ENCODE measurements around the gene FDXR.

The FDXR gene

DNA sequence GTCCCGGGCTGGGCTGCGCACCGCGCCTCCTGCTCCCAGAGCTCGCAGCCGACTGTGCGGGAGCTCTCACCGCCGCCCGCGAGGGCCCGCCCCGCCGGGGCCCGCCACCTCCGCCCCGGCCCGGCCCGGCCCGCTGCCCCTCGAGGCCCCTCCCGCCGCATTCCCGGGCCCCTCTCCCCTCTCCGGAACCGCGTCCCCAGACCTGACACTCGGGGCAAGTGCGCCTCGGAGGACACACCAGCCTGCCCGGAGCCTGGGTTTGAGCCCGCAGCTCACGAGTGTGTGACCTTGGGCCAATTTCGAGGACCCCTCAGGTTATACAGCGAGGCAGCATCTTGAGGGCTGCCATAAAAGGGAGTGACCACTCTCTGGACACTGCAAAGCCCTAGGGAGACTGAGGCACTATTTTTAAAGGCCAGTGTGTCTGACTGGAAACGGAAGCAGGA is 11.1 kb downstream of the FDXR start:
- no peak overlapping the region for H3K4me3 ChIP-seq
- H3K27ac ChIP-seq, result no peak overlapping the region

DNA sequence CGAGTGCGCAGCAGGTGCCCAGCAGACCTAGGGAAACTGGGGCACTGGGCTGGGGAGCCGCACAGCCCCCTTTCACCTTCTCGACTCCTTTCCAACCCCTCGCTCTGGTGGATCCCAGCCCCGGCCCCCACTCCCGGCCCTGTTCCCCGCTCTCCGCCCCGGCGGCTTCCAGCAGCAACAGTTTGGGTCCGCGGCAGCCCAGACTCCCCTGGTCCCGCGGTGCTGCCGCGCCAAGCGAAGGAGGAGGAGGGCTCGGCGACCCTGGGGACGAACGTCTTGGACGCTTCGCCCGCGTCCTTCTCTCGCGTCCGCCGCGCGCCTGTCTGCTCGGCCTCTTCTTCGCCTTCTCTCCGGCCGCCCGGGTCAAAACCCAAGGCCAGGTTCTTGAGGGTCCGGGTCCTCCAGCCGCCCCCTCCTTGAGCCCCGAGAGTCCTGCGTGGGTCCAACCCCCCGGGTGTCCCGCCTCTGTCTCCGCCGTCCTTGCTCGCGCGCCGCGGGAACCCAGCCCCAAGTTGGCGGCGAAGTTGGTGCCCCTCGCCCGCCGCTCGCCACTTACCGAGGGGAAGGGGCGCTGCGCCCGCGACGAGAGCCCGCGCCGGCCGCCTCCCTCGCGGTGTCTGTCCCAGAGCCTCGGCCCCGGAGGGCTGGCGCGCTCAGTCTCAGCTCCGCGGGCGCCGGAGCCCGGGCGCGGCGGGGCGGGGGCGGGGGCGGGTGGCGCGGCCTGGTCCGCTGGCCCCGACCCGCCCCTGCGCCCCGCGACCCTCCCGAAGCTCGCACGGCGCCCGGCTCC is 11.7 kb downstream of the FDXR start:
- Histone ChIP-seq H3K4me3 (peak overlapping the region in 2 of 7 experiments; percentile 7 to 22), H3K27ac (no peak overlapping the region)

- Histone ChIP-seq H3K27ac (no peak overlapping the region), H3K4me3 (peak overlapping the region in 1 of 7 experiments; percentile 22)
These were observed 12.4 kb downstream of the FDXR start for GRCh38 chr17:74860229-74860871.

DNA sequence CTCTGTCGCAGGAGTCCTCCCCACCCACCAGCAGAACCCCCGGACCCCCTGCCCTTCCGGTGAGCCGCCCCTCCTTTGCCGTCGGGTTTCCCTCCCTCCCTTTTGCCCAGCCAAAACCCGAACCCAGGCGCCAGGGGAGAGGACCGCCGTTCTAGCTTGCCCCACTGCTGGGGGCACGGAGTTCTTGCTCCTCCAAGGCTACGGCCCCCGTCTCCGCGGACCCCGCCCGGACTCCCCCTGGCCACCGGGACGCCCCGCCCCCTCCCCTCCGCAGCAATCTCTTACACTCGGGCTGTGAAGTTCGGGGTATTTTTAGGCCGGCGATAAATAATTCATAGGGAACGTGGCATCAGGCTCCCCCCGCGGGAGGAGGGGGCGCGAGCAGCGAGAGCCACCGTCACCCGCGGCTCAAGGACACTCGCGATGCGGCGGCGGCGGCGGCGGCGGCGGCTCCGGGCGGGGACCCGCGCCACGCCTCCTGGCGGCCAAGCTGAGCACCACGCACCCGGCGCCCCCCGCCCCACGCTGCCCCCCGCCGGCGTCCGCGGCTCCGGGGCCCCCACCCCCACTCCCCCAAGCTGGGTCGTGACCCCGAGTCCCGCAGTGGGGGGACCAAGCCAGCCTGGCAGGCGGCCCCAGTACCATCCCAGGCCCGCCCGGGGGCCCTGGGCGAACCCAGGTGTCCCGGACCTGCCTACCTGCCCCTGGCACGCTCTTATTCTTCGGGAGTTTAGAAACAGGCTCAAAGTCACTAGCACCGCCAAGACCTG is 13.2 kb downstream of the FDXR start, which contains the start of gene GRIN2C:
Gene GRIN2C, minus strand, starts transcription at position 427 of the 770 bp plus-strand sequence. CDS start 4,793 bp downstream, outside the sequence.
- H3K27ac ChIP-seq, result no peak within 1 kb of the TSS
- H3K4me3 ChIP-seq, result peak within 1 kb of the TSS in 2 of 7 experiments; percentile 2 to 22

DNA sequence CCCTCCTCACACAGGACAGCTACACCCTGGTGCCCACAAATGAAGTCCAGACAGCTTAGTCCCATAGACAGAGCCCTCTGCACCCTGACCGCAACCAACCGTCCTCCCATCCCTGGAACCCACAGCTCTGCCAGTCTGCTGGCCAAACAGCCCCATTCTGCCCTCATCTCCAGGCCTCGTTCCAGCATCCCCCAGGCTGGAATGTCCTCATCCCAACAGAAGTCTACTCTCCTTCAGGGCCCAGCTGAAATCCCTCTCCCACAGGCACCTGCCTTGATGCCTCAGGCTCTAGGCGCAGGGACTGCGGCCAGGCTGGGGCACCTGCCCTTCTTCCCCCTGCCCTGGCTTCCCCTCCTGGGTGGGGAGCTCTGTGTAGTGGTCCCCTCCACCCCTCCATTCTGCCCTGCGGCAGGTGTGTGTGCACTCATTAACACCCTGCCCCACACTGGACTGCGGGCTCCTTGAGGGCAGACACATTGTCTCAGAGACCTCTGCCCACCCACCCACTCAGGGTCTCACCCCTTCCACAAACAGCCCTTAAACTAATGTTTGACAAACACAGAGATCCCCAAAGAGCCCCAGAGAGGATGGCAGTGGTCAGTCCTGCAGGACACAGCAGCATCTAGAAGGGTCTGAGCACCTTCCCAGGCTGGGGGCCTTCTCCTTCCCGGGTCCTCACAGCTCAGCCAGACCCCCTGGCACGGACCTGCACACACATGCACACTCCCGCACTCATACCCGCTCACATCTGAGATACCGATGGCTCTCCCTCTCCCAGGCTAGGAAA is 13.9 kb downstream of the FDXR start:
- peak overlapping the region in 1 of 7 experiments; percentile 2 for H3K4me3 ChIP-seq
- H3K27ac ChIP-seq, result no peak overlapping the region

DNA sequence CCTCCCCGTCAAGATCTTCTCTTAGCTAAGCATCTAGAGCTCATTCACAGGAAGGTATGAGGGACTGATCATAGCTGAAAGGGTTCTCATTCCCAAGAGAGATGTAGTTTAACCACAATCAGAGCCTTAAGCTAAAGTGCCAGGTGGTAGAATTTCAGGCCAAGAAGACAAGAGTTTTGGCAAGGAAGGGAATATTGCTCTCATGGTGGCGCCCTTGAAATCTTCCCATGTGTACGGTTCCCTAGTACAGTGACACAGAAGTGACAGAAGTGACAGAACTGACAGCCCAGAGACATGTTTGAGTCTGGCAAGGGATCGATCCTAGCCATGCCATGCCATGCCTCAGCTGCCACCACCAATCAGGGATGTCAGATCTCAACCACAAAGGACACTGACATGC is 15.6 kb downstream of the FDXR start:
- H3K27ac ChIP-seq, result no peak overlapping the region

DNA sequence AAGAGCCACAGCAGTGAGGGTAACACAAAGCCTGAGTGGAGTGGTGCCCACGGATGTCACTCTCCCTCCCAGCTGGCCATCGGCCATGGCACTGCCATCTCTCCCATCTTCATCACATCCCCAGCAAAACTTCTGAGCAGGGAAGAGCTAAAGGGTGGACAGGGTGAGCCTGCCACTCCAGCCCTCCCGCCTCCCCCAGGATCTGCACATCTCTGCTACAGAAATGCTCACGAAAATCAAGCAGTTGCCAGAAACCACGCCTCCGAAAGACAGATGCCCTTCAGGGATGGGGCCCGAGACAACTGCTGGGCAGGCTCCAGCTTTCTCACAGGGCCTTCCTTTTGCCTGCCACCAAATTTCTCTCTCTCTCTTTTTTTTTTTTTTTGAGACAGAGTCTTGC is 16.7 kb downstream of the FDXR start:
- Histone ChIP-seq H3K27ac (no peak overlapping the region), H3K4me3 (no peak overlapping the region)

More for the DNA sequence above, 15.6 kb downstream of the FDXR start:
- no peak overlapping the region for H3K4me3 ChIP-seq

GRCh38 chr17:74855323-74855722 is 17.5 kb downstream of the FDXR start:
- H3K27ac ChIP-seq, result no peak overlapping the region
- H3K4me3 ChIP-seq, result no peak overlapping the region

- Histone ChIP-seq H3K4me3 (no peak overlapping the region), H3K27ac (no peak overlapping the region)
These were observed 18.0 kb downstream of the FDXR start for GRCh38 chr17:74854792-74855191.

- H3K27ac ChIP-seq, result no peak overlapping the region
- H3K4me3 ChIP-seq, result no peak overlapping the region
These were observed 19.1 kb downstream of the FDXR start for GRCh38 chr17:74853669-74854068.

GRCh38 chr17:74853048-74853397 is 19.8 kb downstream of the FDXR start:
- H3K4me3 ChIP-seq, result no peak overlapping the region

GRCh38 chr17:74852237-74853047 is 20.4 kb downstream of the FDXR start:
- Histone ChIP-seq H3K27ac (no peak overlapping the region), H3K4me3 (no peak overlapping the region)

More at GRCh38 chr17:74853048-74853397, 19.8 kb downstream of the FDXR start:
- no peak overlapping the region for H3K27ac ChIP-seq

GRCh38 chr17:74851612-74852236 is 21.1 kb downstream of the FDXR start:
- Histone ChIP-seq H3K4me3 (no peak overlapping the region), H3K27ac (no peak overlapping the region)

DNA sequence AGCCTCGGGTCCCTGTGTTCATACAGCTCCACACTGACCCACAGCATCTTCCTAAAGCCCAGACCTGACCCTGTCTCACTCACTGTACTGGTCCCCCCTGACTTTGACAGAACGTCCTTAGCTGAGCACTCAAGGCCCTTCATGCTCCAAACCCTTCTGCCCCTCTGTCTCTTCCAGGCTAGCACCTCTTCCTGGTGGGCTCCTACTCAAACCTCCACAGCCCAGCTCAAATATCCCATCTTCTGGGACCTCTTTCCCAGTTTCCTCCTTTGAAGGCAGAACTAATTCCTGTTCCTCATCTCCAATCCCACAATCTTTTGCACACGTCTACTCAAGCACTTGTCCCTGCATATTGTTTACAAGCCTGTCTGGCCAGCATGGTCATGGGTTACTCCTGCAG is 21.9 kb downstream of the FDXR start:
- Histone ChIP-seq H3K27ac (no peak overlapping the region), H3K4me3 (no peak overlapping the region)

GRCh38 chr17:74850310-74850709 is 22.5 kb downstream of the FDXR start:
- Histone ChIP-seq H3K4me3 (no peak overlapping the region), H3K27ac (no peak overlapping the region)

DNA sequence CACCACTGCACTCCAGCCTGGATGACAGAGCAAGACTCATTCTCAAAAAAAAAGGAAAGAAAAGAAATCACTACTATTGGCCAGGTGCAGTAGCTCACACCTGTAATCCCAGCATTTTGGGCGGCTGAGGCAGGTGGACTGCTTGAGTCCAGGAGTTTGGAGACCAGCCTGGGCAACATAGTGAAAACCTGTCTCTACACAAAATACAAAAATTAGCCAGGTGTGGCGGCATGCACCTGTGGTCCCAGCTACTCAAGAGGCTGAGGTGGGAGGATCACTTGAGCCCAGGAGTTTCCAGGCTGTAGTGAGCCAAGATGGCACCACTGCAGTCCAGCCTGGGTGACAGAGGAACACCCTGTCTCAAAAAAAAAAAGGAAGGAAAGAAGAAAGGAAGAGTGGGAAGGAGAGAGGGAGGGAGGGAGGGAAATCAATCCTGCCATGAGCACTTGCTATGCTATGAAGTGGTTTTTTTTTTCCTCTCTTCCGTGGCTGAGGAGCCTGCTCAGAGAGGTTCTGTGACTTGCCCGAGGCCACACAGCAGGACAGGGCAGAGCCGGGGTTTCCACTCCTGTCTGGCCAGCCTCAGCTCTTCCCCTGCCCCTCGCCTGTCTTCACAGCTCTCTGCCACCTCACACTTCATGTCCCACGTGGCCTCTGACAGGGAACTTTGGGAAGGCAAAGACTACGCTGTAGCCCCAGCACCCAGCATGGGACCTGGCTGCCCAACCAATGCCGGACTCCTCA is 24.0 kb downstream of the FDXR start:
- no peak overlapping the region for H3K4me3 ChIP-seq
- no peak overlapping the region for H3K27ac ChIP-seq

- H3K27ac ChIP-seq, result no peak overlapping the region
- H3K4me3 ChIP-seq, result no peak overlapping the region
These were observed 26.2 kb downstream of the FDXR start for GRCh38 chr17:74846621-74847020.

GRCh38 chr17:74843352-74843627 is 29.5 kb downstream of the FDXR start:
- H3K4me3 ChIP-seq, result peak overlapping the region in 1 of 7 experiments; percentile 20
- no peak overlapping the region for H3K27ac ChIP-seq

Measured in skin epidermis (tissue), 12 donors.